Common myeloid progenitor, CD34-positive (primary cell): ENCODE measurements around the gene USP36.

Source experiments
- CTCF ChIA-PET: fragments of 350-600 bp; sonication (Branson Sonifier 250); formaldehyde crosslinking; loops from one replicate; lab custom pipeline; 2021; ENCODE audit warnings: antibody characterized with exemption; lab: Charles Lee
- POLR2A ChIA-PET: fragments of 350-600 bp; sonication (Branson Sonifier 250); formaldehyde crosslinking; loops from one replicate; lab custom pipeline; 2021; ENCODE audit warnings: antibody characterized with exemption; lab: Charles Lee
- DNase-seq, 3 donors: peaks; one replicate each; pipeline versions ENCODE4 v3.0.0 to v3.0.0-alpha.2; 2013
- H3K27ac ChIP-seq, 2 experiments: 1 replicate in 1 of 2; 2 replicates in 1 of 2; pipeline ENCODE4 v1.7.0; 2013; ENCODE audit warnings: inconsistent platforms in 2 of 2, low read length in 2 of 2, mild to moderate bottlenecking in 2 of 2, low read depth in 1 of 2, moderate library complexity in 1 of 2; ENCODE audit not compliant: severe bottlenecking in 2 of 2, insufficient read depth in 1 of 2, poor library complexity in 1 of 2
- H3K27me3 ChIP-seq, 5 experiments: replicated peaks in 2 of 5; 1 replicate in 3 of 5; 2 replicates in 2 of 5; pipeline versions ENCODE4 v1.6.1 to v1.7.0; 2013; ENCODE audit warnings: low read length in 4 of 5, mild to moderate bottlenecking in 2 of 5, moderate library complexity in 2 of 5, inconsistent platforms in 1 of 5; ENCODE audit not compliant: insufficient read depth in 5 of 5, control insufficient read depth in 4 of 5
- H3K36me3 ChIP-seq, 4 experiments: 1 replicate in 2 of 4; 2 replicates in 2 of 4; pipeline versions ENCODE4 v1.6.1 to v1.7.0; 2013; ENCODE audit warnings: low read length in 3 of 4, control low read depth in 1 of 4, mild to moderate bottlenecking in 1 of 4; ENCODE audit not compliant: control insufficient read depth in 4 of 4, insufficient read depth in 4 of 4
- H3K4me1 ChIP-seq, 4 experiments: 1 replicate in 3 of 4; 2 replicates in 1 of 4; pipeline versions ENCODE4 v1.6.1 to v1.7.1; 2013; ENCODE audit warnings: low read length in 3 of 4, mild to moderate bottlenecking in 3 of 4, control low read depth in 1 of 4, inconsistent platforms in 1 of 4, moderate library complexity in 1 of 4; ENCODE audit not compliant: control insufficient read depth in 4 of 4, insufficient read depth in 4 of 4; ENCODE audit errors: control extremely low read depth in 1 of 4
- H3K4me3 ChIP-seq, 7 experiments: 1 replicate in 4 of 7; 2 replicates in 3 of 7; pipeline versions ENCODE4 v1.5.1 to v1.7.0; 2013; ENCODE audit warnings: mild to moderate bottlenecking in 7 of 7, low read length in 6 of 7, moderate library complexity in 6 of 7, inconsistent platforms in 2 of 7, low read depth in 2 of 7, control low read depth in 1 of 7; ENCODE audit not compliant: insufficient read depth in 4 of 7, control insufficient read depth in 1 of 7; ENCODE audit errors: extremely low read depth in 1 of 7
- H3K9me3 ChIP-seq, 5 experiments: 1 replicate in 4 of 5; 2 replicates in 1 of 5; pipeline versions ENCODE4 v1.6.1 to v1.7.1; 2013; ENCODE audit warnings: low read length in 4 of 5, mild to moderate bottlenecking in 2 of 5, inconsistent platforms in 1 of 5, low read depth in 1 of 5, moderate library complexity in 1 of 5; ENCODE audit not compliant: control insufficient read depth in 4 of 5, insufficient read depth in 2 of 5; ENCODE audit errors: control extremely low read depth in 1 of 5
- WGBS: methylation state at CpG from one replicate; pipeline ENCODE4 v1.1.5; 2013; ENCODE audit not compliant: insufficient coverage; 5-methylcytosine and 5-hydroxymethylcytosine counted together

Gene USP36

DNA sequence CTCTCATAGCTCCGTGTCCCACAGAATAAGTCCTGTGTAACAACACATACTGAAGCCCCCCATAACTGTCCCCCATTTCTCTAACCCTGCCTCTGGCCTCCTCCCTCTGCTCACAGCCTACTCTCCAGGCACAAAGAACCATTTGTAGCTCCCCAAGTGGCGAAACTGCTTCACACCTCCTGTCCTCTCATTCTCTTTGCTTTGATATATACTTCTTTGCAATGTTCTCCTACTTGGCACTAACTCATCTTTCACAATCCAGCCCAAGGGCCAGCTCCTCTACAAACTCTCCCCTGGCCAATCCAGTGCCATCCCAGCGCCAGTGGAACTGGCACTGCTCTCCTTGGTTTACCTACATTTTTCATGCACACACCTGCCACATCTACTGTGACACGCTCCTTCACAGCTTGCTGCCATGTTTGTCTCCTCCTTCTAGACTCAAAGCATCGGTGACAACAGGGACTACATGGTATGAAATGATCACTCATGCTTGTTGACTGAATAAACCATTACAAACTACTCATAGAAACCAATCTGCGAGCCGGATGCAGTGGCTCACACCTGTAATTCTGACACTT lies 71.3 kb downstream of the USP36 start:
- peaks cover 0 to 2% (median 0%) of the 10 kb centered on the region in 4 experiments for H3K36me3 ChIP-seq
- H3K27me3 ChIP-seq: no peaks in the 10 kb centered on the region
- H3K27ac ChIP-seq: no peak overlapping the region
- ChIA-PET POLR2A (no interaction called here), CTCF (interaction anchor here (0.9 to 2.8 kb wide), 5 partner anchors 10 to 60 kb away, joined by 3 to 9 read pairs (median 4); no protein-coding TSS in a partner anchor)
- WGBS: 87% methylated on average over 4 of the region's 7 CpGs
- H3K4me1 ChIP-seq: peaks cover 22 to 63% (median 28%) of the 10 kb centered on the region in 4 experiments
- no peaks in the 10 kb centered on the region for H3K9me3 ChIP-seq
- peak in 1 of 3 donors; percentile 30 for DNase-seq
- H3K4me3 ChIP-seq: no peak overlapping the region

- POLR2A ChIA-PET: interaction anchor here (0.6 kb wide), 1 partner anchor 607 kb away, joined by 3 read pairs; no protein-coding TSS in a partner anchor
- peaks cover 19 to 55% (median 22%) of the 10 kb centered on the region in 4 experiments for H3K4me1 ChIP-seq
- 97% methylated on average over 4 of the region's 4 CpGs for WGBS
- no peak overlapping the region for H3K4me3 ChIP-seq
- H3K27me3 ChIP-seq: no peaks in the 10 kb centered on the region
- H3K9me3 ChIP-seq: no peaks in the 10 kb centered on the region
- no peak overlapping the region for H3K27ac ChIP-seq
- no peak for DNase-seq
- H3K36me3 ChIP-seq: peaks cover 0 to 2% (median 0%) of the 10 kb centered on the region in 4 experiments
- CTCF ChIA-PET: interaction anchor here (2.1 kb wide), 1 partner anchor 8 kb away, joined by 8 read pairs; no protein-coding TSS in a partner anchor
Measured at GRCh38 chr17:78767806-78768205, 72.8 kb downstream of the USP36 start.

GRCh38 chr17:78766743-78767294 lies 73.8 kb downstream of the USP36 start:
- peaks cover 19 to 51% (median 20%) of the 10 kb centered on the region in 4 experiments for H3K4me1 ChIP-seq
- H3K27me3 ChIP-seq: no peaks in the 10 kb centered on the region
- H3K4me3 ChIP-seq: no peak overlapping the region
- DNase-seq: no peak
- 98% methylated on average over 4 of the region's 5 CpGs for WGBS
- H3K27ac ChIP-seq: no peak overlapping the region
- no peaks in the 10 kb centered on the region for H3K9me3 ChIP-seq
- CTCF ChIA-PET: interaction anchor here (1.0 to 1.2 kb wide), 2 partner anchors 20 to 22 kb away, joined by 3 to 5 read pairs; no protein-coding TSS in a partner anchor
- POLR2A ChIA-PET: interaction anchor here (1.2 kb wide), 1 partner anchor 42 kb away, joined by 3 read pairs; no protein-coding TSS in a partner anchor
- peaks cover 0 to 2% (median 0%) of the 10 kb centered on the region in 4 experiments for H3K36me3 ChIP-seq

GRCh38 chr17:78766225-78766624 lies 74.4 kb downstream of the USP36 start:
- Histone ChIP-seq H3K27ac (no peak overlapping the region), H3K36me3 (peaks cover 0 to 2% (median 0%) of the 10 kb centered on the region in 4 experiments), H3K4me3 (no peak overlapping the region), H3K27me3 (no peaks in the 10 kb centered on the region), H3K4me1 (peaks cover 19 to 52% (median 20%) of the 10 kb centered on the region in 4 experiments), H3K9me3 (no peaks in the 10 kb centered on the region)
- WGBS: 90% methylated on average over 2 of the region's 2 CpGs
- DNase-seq: no peak
- ChIA-PET POLR2A (interaction anchor here (1.2 kb wide), 1 partner anchor 41 kb away, joined by 3 read pairs; no protein-coding TSS in a partner anchor), CTCF (interaction anchor here (1.0 to 1.2 kb wide), 3 partner anchors 20 to 38 kb away, joined by 3 to 5 read pairs (median 3); no protein-coding TSS in a partner anchor)

GRCh38 chr17:78765821-78766220 lies 74.8 kb downstream of the USP36 start:
- CTCF ChIA-PET: interaction anchor here (1.0 to 1.2 kb wide), 3 partner anchors 14 to 38 kb away, joined by 3 to 5 read pairs (median 4); no protein-coding TSS in a partner anchor
- Histone ChIP-seq H3K4me1 (peaks cover 20 to 53% (median 23%) of the 10 kb centered on the region in 4 experiments), H3K27me3 (no peaks in the 10 kb centered on the region), H3K4me3 (no peak overlapping the region), H3K27ac (no peak overlapping the region), H3K9me3 (no peaks in the 10 kb centered on the region), H3K36me3 (peaks cover 0 to 2% (median 0%) of the 10 kb centered on the region in 4 experiments)
- POLR2A ChIA-PET: interaction anchor here (1.2 kb wide), 1 partner anchor 41 kb away, joined by 3 read pairs; no protein-coding TSS in a partner anchor
- WGBS: 100% methylated on average over 1 of the region's 3 CpGs
- no peak for DNase-seq

- no peaks in the 10 kb centered on the region for H3K9me3 ChIP-seq
- peaks cover 0 to 2% (median 0%) of the 10 kb centered on the region in 4 experiments for H3K36me3 ChIP-seq
- H3K27me3 ChIP-seq: no peaks in the 10 kb centered on the region
- ChIA-PET CTCF (interaction anchor here (1.0 to 1.3 kb wide), 3 partner anchors 15 to 34 kb away, joined by 3 to 4 read pairs (median 3); no protein-coding TSS in a partner anchor), POLR2A (no interaction called here)
- 97% methylated on average over 6 of the region's 8 CpGs for WGBS
- no peak overlapping the region for H3K4me3 ChIP-seq
- DNase-seq: no peak
- H3K27ac ChIP-seq: no peak overlapping the region
- H3K4me1 ChIP-seq: peaks cover 25 to 59% (median 26%) of the 10 kb centered on the region in 4 experiments
Measured at GRCh38 chr17:78764871-78765270, 75.7 kb downstream of the USP36 start.
